Articular chondrocyte of knee joint (primary cell): Measurements from ENCODE around the gene PRICKLE1. TPM values are rescaled to one million over a fixed set of nuclear protein-coding genes. Genes with fewer than 3 reads are reported as not detected.

Source experiments
- small RNA-seq: library from RNA; depleted of rRNA; stranded (forward); fragments of <200 nt; gene quantifications from one replicate; pipeline ENCODE3, GENCODE V24; 2012
- total RNA-seq: library from RNA; depleted of rRNA; stranded (reverse); fragments of >200 nt; gene quantifications from 2 replicates; pipeline ENCODE4 v1.2.3, GENCODE V29; 2012

The PRICKLE1 gene
- total RNA-seq, result 0.91 and 1.5 TPM in 2 replicates

DNA sequence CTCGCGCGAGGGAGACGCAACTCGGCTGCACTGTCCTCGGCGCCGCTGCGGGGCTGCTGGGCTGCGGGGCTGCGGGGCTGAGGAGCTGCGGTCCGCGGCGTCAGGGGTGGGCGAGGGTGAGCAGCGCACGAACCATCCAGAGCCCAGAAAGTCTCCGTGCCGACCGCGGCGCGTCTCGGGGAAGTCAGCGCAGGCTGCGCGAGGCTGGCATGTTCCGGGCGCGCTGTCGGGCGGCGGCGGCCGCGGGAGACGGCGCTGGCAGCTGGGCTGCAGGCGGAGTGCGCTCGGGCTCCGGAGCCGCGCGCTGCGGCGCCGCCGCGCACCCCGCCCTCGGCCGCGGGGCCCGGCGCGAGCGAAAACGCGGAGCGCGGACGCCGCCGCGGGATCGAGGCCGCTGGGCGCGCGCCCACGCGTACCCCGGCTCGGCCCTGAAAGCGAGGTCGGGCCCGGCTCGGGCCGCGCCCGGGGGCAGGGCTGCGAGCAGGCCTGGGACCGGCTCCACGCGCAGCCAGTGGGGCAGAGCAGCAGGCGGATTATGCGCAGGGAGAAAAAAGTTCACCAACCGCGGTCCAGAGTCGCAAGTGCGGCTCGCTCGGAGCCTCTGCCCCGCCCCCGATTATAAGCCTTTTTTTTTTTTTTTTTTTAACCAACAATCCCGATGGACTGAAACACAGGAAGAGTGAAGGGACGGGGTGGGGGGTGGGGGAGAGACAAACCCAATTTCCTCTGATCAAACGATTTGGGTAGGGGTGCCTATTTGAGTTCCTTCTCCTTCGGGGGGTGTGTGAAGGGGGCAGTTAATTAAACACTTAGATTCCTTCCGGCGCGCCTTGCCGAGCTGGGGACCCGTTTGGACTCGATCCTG lies at the start of gene PRICKLE1:
TSS of gene PRICKLE1 (minus strand) at position 282 of the 865 bp plus-strand sequence. CDS start 117,230 bp downstream, outside the sequence.

Small RNA genes within 50 kb of the gene (small RNA-seq; reads per million reads assigned to genes)
- gene AC079600.1 (not detected), gene AC079600.2 (not detected), gene RF00019 (not detected)
